OCI-LY1 (cell line): Measurements from ENCODE around the gene ASS1.
A peak's percentile ranks its signal among the peaks of the same experiment; 100 is the strongest.

ENCODE experiments used
- H2AFZ ChIP-seq: fragments of 200-600 bp; sonication (generic), shearing (Covaris generic); 2 replicates; pipeline ENCODE4 v1.6.0; 2014; ENCODE audit warnings: antibody characterized with exemption, mild to moderate bottlenecking, low read length
- H3F3A ChIP-seq: fragments of 200-600 bp; sonication (generic), shearing (Covaris generic); 2 replicates; pipeline ENCODE4 v1.6.0; 2014; ENCODE audit warnings: mild to moderate bottlenecking, antibody characterized with exemption, low read length, moderate library complexity; ENCODE audit not compliant: insufficient read depth
- H3K27ac ChIP-seq: fragments of 200-600 bp; sonication (generic); 2 replicates; pipeline ENCODE4 v1.5.1; 2014; ENCODE audit warnings: low read length, mixed run types, mild to moderate bottlenecking, low read depth; ENCODE audit not compliant: poor library complexity, severe bottlenecking
- H3K27me3 ChIP-seq: fragments of 200-600 bp; sonication (generic); 2 replicates; pipeline ENCODE4 v1.6.0; 2014; ENCODE audit warnings: antibody characterized with exemption, mild to moderate bottlenecking, low read length, moderate library complexity; ENCODE audit not compliant: insufficient read depth
- H3K36me3 ChIP-seq: fragments of 200-600 bp; sonication (generic); 2 replicates; pipeline ENCODE4 v1.6.1; 2014; ENCODE audit warnings: mild to moderate bottlenecking, antibody characterized with exemption, low read length, moderate library complexity, mixed read lengths; ENCODE audit not compliant: insufficient read depth
- H3K4me1 ChIP-seq: fragments of 200-600 bp; sonication (generic); 2 replicates; pipeline ENCODE4 v1.5.1; 2014; ENCODE audit warnings: mild to moderate bottlenecking, low read length, moderate library complexity; ENCODE audit not compliant: insufficient read depth, severe bottlenecking
- H3K4me2 ChIP-seq: fragments of 200-600 bp; sonication (generic), shearing (Covaris generic); 2 replicates; pipeline ENCODE4 v1.6.1; 2014; ENCODE audit warnings: low read length
- H3K4me3 ChIP-seq: fragments of 200-600 bp; sonication (generic); 2 replicates; pipeline ENCODE4 v1.5.1; 2014; ENCODE audit warnings: low read length, low read depth, mild to moderate bottlenecking, mixed read lengths; ENCODE audit not compliant: poor library complexity, severe bottlenecking
- H3K79me2 ChIP-seq: fragments of 200-600 bp; shearing (Covaris generic); 2 replicates; pipeline ENCODE4 v1.6.1; 2016; ENCODE audit warnings: mixed run types, low read length, mixed read lengths; ENCODE audit not compliant: insufficient read depth
- H3K9ac ChIP-seq: fragments of 200-600 bp; sonication (generic), shearing (Covaris generic); 2 replicates; pipeline ENCODE4 v1.6.1; 2014; ENCODE audit warnings: mild to moderate bottlenecking, low read length, mixed read lengths
- H3K9me2 ChIP-seq: fragments of 200-600 bp; sonication (generic), shearing (Covaris generic); 2 replicates; pipeline ENCODE4 v1.6.1; 2014; ENCODE audit warnings: low read depth, mild to moderate bottlenecking, low read length, mixed read lengths
- H3K9me3 ChIP-seq: fragments of 200-600 bp; shearing (Covaris generic); 2 replicates; pipeline ENCODE4 v1.6.1; 2014; ENCODE audit warnings: low read length, mixed read lengths
- H4K20me1 ChIP-seq: fragments of 200-600 bp; sonication (generic), shearing (Covaris generic); 2 replicates; pipeline ENCODE4 v1.6.0; 2016; ENCODE audit warnings: mild to moderate bottlenecking, low read length; ENCODE audit not compliant: insufficient read depth
- CTCF ChIP-seq: fragments of 200-600 bp; sonication (generic), shearing (Covaris generic); IDR thresholded peaks from 2 replicates; pipeline ENCODE4 v1.5.1; 2017; ENCODE audit warnings: mild to moderate bottlenecking, antibody characterized with exemption, low read length, moderate library complexity, mixed read lengths
- EZH2 ChIP-seq: fragments of 200-600 bp; sonication (generic), shearing (Covaris generic); IDR thresholded peaks from 2 replicates; pipeline ENCODE4 v1.8.0; 2017; ENCODE audit warnings: borderline replicate concordance, mixed run types, mild to moderate bottlenecking, antibody characterized with exemption, low read length, moderate library complexity, mixed read lengths

ASS1 gene

GRCh38 chr9:130414081-130414731, 30.6 kb upstream of the ASS1 start:
- no peaks in the 10 kb centered on the region for H4K20me1 ChIP-seq
- no peaks in the 10 kb centered on the region for H3K9me3 ChIP-seq
- no peak overlapping the region for H3K9ac ChIP-seq
- no peak overlapping the region for H3K4me3 ChIP-seq
- no peaks in the 10 kb centered on the region for H3K9me2 ChIP-seq
- H3K79me2 ChIP-seq: no peaks in the 10 kb centered on the region
- no peaks in the 10 kb centered on the region for H3K4me1 ChIP-seq
- no peaks in the 10 kb centered on the region for H3K27me3 ChIP-seq
- H3F3A ChIP-seq: no peaks in the 10 kb centered on the region
- H2AFZ ChIP-seq: no peak overlapping the region
- H3K4me2 ChIP-seq: no peak overlapping the region
- TF ChIP-seq EZH2 (no peak), CTCF (no peak)
- no peaks in the 10 kb centered on the region for H3K36me3 ChIP-seq
- H3K27ac ChIP-seq: no peak overlapping the region

- H3K27ac ChIP-seq: no peak overlapping the region
- no peak overlapping the region for H2AFZ ChIP-seq
- no peaks in the 10 kb centered on the region for H3K9me3 ChIP-seq
- H3F3A ChIP-seq: no peaks in the 10 kb centered on the region
- no peak overlapping the region for H3K4me3 ChIP-seq
- H4K20me1 ChIP-seq: no peaks in the 10 kb centered on the region
- no peaks in the 10 kb centered on the region for H3K27me3 ChIP-seq
- H3K79me2 ChIP-seq: no peaks in the 10 kb centered on the region
- TF ChIP-seq EZH2 (no peak), CTCF (no peak)
- no peak overlapping the region for H3K9ac ChIP-seq
- H3K9me2 ChIP-seq: no peaks in the 10 kb centered on the region
- no peaks in the 10 kb centered on the region for H3K4me1 ChIP-seq
- H3K36me3 ChIP-seq: no peaks in the 10 kb centered on the region
- no peak overlapping the region for H3K4me2 ChIP-seq
Measured at GRCh38 chr9:130414910-130415746, 29.6 kb upstream of the ASS1 start.

GRCh38 chr9:130417602-130418001, 27.2 kb upstream of the ASS1 start:
- no peak overlapping the region for H3K4me2 ChIP-seq
- H3K27ac ChIP-seq: no peak overlapping the region
- TF ChIP-seq EZH2: no peak
- TF ChIP-seq CTCF: peak; percentile 38; the same call in 1 of the 2 replicates
- H4K20me1 ChIP-seq: no peaks in the 10 kb centered on the region
- no peaks in the 10 kb centered on the region for H3K27me3 ChIP-seq
- H3K9me2 ChIP-seq: no peaks in the 10 kb centered on the region
- H3F3A ChIP-seq: no peaks in the 10 kb centered on the region
- no peaks in the 10 kb centered on the region for H3K9me3 ChIP-seq
- no peak overlapping the region for H3K4me3 ChIP-seq
- H2AFZ ChIP-seq: no peak overlapping the region
- no peaks in the 10 kb centered on the region for H3K79me2 ChIP-seq
- H3K4me1 ChIP-seq: no peaks in the 10 kb centered on the region
- no peaks in the 10 kb centered on the region for H3K36me3 ChIP-seq
- H3K9ac ChIP-seq: no peak overlapping the region
